BE2C (cell line): ENCODE measurements around the gene SLC12A1.

Experiments
- DNase-seq: peaks from one replicate; pipeline ENCODE4 v3.0.0-alpha.2; 2020
- H3K27me3 ChIP-seq: fragments of 250-450 bp; sonication (Bioruptor Pico); 2 replicates; pipeline ENCODE4 v1.5.1; 2020; ENCODE audit warnings: mild to moderate bottlenecking
- H3K36me3 ChIP-seq: fragments of 250-450 bp; sonication (Bioruptor Pico); 2 replicates; pipeline ENCODE4 v1.5.1; 2020; ENCODE audit warnings: mild to moderate bottlenecking
- H3K4me1 ChIP-seq: fragments of 250-450 bp; sonication (Bioruptor Pico); 2 replicates; pipeline ENCODE4 v1.5.1; 2020
- H3K4me3 ChIP-seq: 2 replicates; pipeline ENCODE4 v1.5.1; 2011; ENCODE audit warnings: low read depth, low read length
- H3K9me3 ChIP-seq: fragments of 250-450 bp; sonication (Bioruptor Pico); 2 replicates; pipeline ENCODE4 v1.5.1; 2020
- CTCF ChIP-seq: IDR thresholded peaks from 2 replicates; pipeline ENCODE4 v1.5.1; 2012; ENCODE audit warnings: mild to moderate bottlenecking, low read depth, low read length

SLC12A1 gene

GRCh38 chr15:48244921-48245320, 38.8 kb downstream of the SLC12A1 start:
- Histone ChIP-seq H3K4me1 (no peaks in the 10 kb centered on the region), H3K9me3 (no peaks in the 10 kb centered on the region), H3K4me3 (no peak overlapping the region), H3K36me3 (no peaks in the 10 kb centered on the region), H3K27me3 (no peaks in the 10 kb centered on the region)
- TF ChIP-seq CTCF: no peak
- no peak for DNase-seq

- no peak for DNase-seq
- no peak for TF ChIP-seq CTCF
- Histone ChIP-seq H3K27me3 (no peaks in the 10 kb centered on the region), H3K4me1 (no peaks in the 10 kb centered on the region), H3K9me3 (no peaks in the 10 kb centered on the region), H3K36me3 (no peaks in the 10 kb centered on the region), H3K4me3 (no peak overlapping the region)
Measured at GRCh38 chr15:48248414-48248813, 42.3 kb downstream of the SLC12A1 start.

- H3K4me1 ChIP-seq: no peaks in the 10 kb centered on the region
- DNase-seq: peak; percentile 68
- no peaks in the 10 kb centered on the region for H3K36me3 ChIP-seq
- no peaks in the 10 kb centered on the region for H3K9me3 ChIP-seq
- no peak overlapping the region for H3K4me3 ChIP-seq
- H3K27me3 ChIP-seq: no peaks in the 10 kb centered on the region
- TF ChIP-seq CTCF: peak; percentile 78
Measured at GRCh38 chr15:48250640-48251076, 44.6 kb downstream of the SLC12A1 start.

- H3K4me1 ChIP-seq: no peaks in the 10 kb centered on the region
- H3K36me3 ChIP-seq: no peaks in the 10 kb centered on the region
- H3K4me3 ChIP-seq: no peak overlapping the region
- TF ChIP-seq CTCF: no peak
- DNase-seq: no peak
- no peaks in the 10 kb centered on the region for H3K9me3 ChIP-seq
- H3K27me3 ChIP-seq: no peaks in the 10 kb centered on the region
Measured at GRCh38 chr15:48253172-48253571, 47.1 kb downstream of the SLC12A1 start.

- Histone ChIP-seq H3K27me3 (no peaks in the 10 kb centered on the region; the same call in 1 of the 2 replicates), H3K36me3 (no peaks in the 10 kb centered on the region), H3K4me1 (no peaks in the 10 kb centered on the region), H3K4me3 (no peak overlapping the region), H3K9me3 (no peaks in the 10 kb centered on the region)
- TF ChIP-seq CTCF: no peak
- DNase-seq: no peak
Measured at GRCh38 chr15:48265135-48265534, 59.0 kb downstream of the SLC12A1 start.

- no peak for DNase-seq
- Histone ChIP-seq H3K4me1 (no peaks in the 10 kb centered on the region), H3K9me3 (no peaks in the 10 kb centered on the region), H3K4me3 (no peak overlapping the region), H3K36me3 (no peaks in the 10 kb centered on the region), H3K27me3 (no peaks in the 10 kb centered on the region; the same call in 1 of the 2 replicates)
- TF ChIP-seq CTCF: no peak
Measured at GRCh38 chr15:48266024-48266689, 60.1 kb downstream of the SLC12A1 start.
